H1 (cell line): Measurements from ENCODE around the gene RIPPLY1. TPM values are rescaled to one million over a fixed set of nuclear protein-coding genes. Genes with fewer than 3 reads are reported as not detected.

Experiments used
- CTCF ChIA-PET: fragments of 300-600 bp; sonication (Branson Sonifier 250); formaldehyde crosslinking; loops from one replicate; lab custom pipeline; 2021; ENCODE audit not compliant: partially characterized antibody; lab: Charles Lee
- POLR2A ChIA-PET: fragments of 300-600 bp; sonication (Branson Sonifier 250); formaldehyde crosslinking; loops from one replicate; lab custom pipeline; 2021; ENCODE audit warnings: inconsistent platforms; ENCODE audit not compliant: partially characterized antibody; lab: Charles Lee
- DNase-seq, 2 experiments: peaks; one replicate each; pipeline versions ENCODE4 v3.0.0 to v3.0.0-alpha.2; 2010 to 2022; ENCODE audit warnings: low spot score in 2 of 2, low read depth in 1 of 2, mixed read lengths in 1 of 2
- FAIRE-seq: peaks from 2 replicates; lab custom pipeline; 2011; peaks lifted over from hg19 to GRCh38; lab: Jason Lieb, UNC
- H2AFZ ChIP-seq: 2 replicates; pipeline ENCODE4 v1.8.1; 2012; ENCODE audit warnings: low read length, inconsistent platforms
- H2AK5ac ChIP-seq: 2 replicates; pipeline ENCODE4 v1.6.1; 2013; ENCODE audit warnings: low read depth, low read length
- H2BK120ac ChIP-seq: replicated peaks from 2 replicates; pipeline ENCODE3; 2013; ENCODE audit warnings: low read depth, low read length, inconsistent platforms
- H2BK12ac ChIP-seq: 2 replicates; pipeline ENCODE4 v1.6.1; 2013; ENCODE audit warnings: low read depth, low read length
- H2BK15ac ChIP-seq: 2 replicates; pipeline ENCODE4 v1.6.1; 2013; ENCODE audit warnings: low read length
- H2BK20ac ChIP-seq: 2 replicates; pipeline ENCODE4 v1.6.1; 2013; ENCODE audit warnings: low read length
- H2BK5ac ChIP-seq: 2 replicates; pipeline ENCODE4 v1.6.1; 2013; ENCODE audit warnings: low read depth, low read length
- H3K14ac ChIP-seq: 2 replicates; pipeline ENCODE4 v1.6.1; 2013; ENCODE audit warnings: inconsistent platforms; ENCODE audit not compliant: insufficient read length
- H3K18ac ChIP-seq: 2 replicates; pipeline ENCODE4 v1.6.1; 2013; ENCODE audit warnings: low read length; ENCODE audit errors: extremely low read depth
- H3K23ac ChIP-seq: 2 replicates; pipeline ENCODE4 v1.6.1; 2013; ENCODE audit warnings: inconsistent platforms; ENCODE audit not compliant: insufficient read length
- H3K23me2 ChIP-seq: 2 replicates; pipeline ENCODE4 v1.6.1; 2013; ENCODE audit warnings: low read depth, low read length
- H3K27ac ChIP-seq: 2 replicates; pipeline ENCODE4 v1.6.1; 2011; ENCODE audit warnings: low read depth, low read length, inconsistent platforms
- H3K27me3 ChIP-seq, 4 experiments: replicated peaks in 1 of 4; 1 replicate in 1 of 4; 2 replicates in 3 of 4; pipeline versions ENCODE4 v1.6.1 to v1.8.1; 2011 to 2013; ENCODE audit warnings: low read length in 3 of 4, mild to moderate bottlenecking in 3 of 4, inconsistent platforms in 2 of 4, mixed read lengths in 2 of 4, moderate library complexity in 1 of 4; ENCODE audit not compliant: control insufficient read depth in 3 of 4, insufficient read depth in 3 of 4; ENCODE audit errors: extremely low read depth in 1 of 4
- H3K36me3 ChIP-seq, 4 experiments: 2 replicates each; pipeline versions ENCODE4 v1.6.1 to v1.8.1; 2011 to 2013; ENCODE audit warnings: mild to moderate bottlenecking in 4 of 4, low read length in 3 of 4, moderate library complexity in 2 of 4, control low read depth in 1 of 4, inconsistent platforms in 1 of 4; ENCODE audit not compliant: insufficient read depth in 4 of 4, control insufficient read depth in 2 of 4
- H3K4ac ChIP-seq: replicated peaks from 2 replicates; pipeline ENCODE3; 2013; ENCODE audit warnings: low read length, low read depth, mixed read lengths, inconsistent platforms; ENCODE audit not compliant: insufficient read length
- H3K4me1 ChIP-seq, 4 experiments: replicated peaks in 1 of 4; 1 replicate in 1 of 4; 2 replicates in 3 of 4; pipeline versions ENCODE4 v1.6.1 to v1.8.1; 2011 to 2013; ENCODE audit warnings: low read length in 3 of 4, inconsistent platforms in 2 of 4, mixed read lengths in 1 of 4; ENCODE audit not compliant: insufficient read depth in 4 of 4, control insufficient read depth in 3 of 4
- H3K4me2 ChIP-seq, 2 experiments: 2 replicates each; pipeline versions ENCODE4 v1.6.1 to v1.8.1; 2011 to 2013; ENCODE audit warnings: low read depth in 2 of 2, low read length in 2 of 2, control low read depth in 1 of 2, inconsistent platforms in 1 of 2, mild to moderate bottlenecking in 1 of 2; ENCODE audit not compliant: insufficient read depth in 1 of 2
- H3K4me3 ChIP-seq, 4 experiments: fragments of 200-600, 300-600 bp in 1 of 4; sonication (generic), shearing (Covaris generic), sonication (Bioruptor Twin) in 1 of 4; 2 replicates each; pipeline versions ENCODE4 v1.5.1 to v1.8.1; 2011 to 2016; ENCODE audit warnings: low read length in 4 of 4, low read depth in 3 of 4, control low read depth in 2 of 4, inconsistent platforms in 2 of 4, mild to moderate bottlenecking in 2 of 4, mixed read lengths in 1 of 4, moderate library complexity in 1 of 4; ENCODE audit not compliant: insufficient read depth in 2 of 4; ENCODE audit errors: extremely low read depth in 1 of 4
- H3K56ac ChIP-seq: replicated peaks from 2 replicates; pipeline ENCODE3; 2013; ENCODE audit warnings: low read depth, mild to moderate bottlenecking, mixed read lengths, low read length, inconsistent platforms; ENCODE audit not compliant: insufficient read length
- H3K79me1 ChIP-seq: 2 replicates; pipeline ENCODE4 v1.6.1; 2013; ENCODE audit warnings: low read depth, low read length, control low read depth
- H3K79me2 ChIP-seq, 2 experiments: 2 replicates each; pipeline versions ENCODE4 v1.6.1 to v1.8.1; 2012 to 2013; ENCODE audit warnings: low read length in 2 of 2, mild to moderate bottlenecking in 2 of 2, inconsistent platforms in 1 of 2; ENCODE audit not compliant: insufficient read depth in 2 of 2, control insufficient read depth in 1 of 2
- H3K9ac ChIP-seq, 4 experiments: replicated peaks in 1 of 4; 1 replicate in 1 of 4; 2 replicates in 3 of 4; pipeline versions ENCODE4 v1.6.1 to v1.8.1; 2011 to 2013; ENCODE audit warnings: low read depth in 3 of 4, low read length in 3 of 4, control low read depth in 2 of 4, mild to moderate bottlenecking in 2 of 4, moderate library complexity in 2 of 4, inconsistent platforms in 1 of 4; ENCODE audit errors: extremely low read depth in 1 of 4
- H3K9me3 ChIP-seq, 2 experiments: 2 replicates each; pipeline versions ENCODE4 v1.6.1 to v1.8.1; 2012 to 2013; ENCODE audit warnings: mild to moderate bottlenecking in 2 of 2, moderate library complexity in 2 of 2, control low read depth in 1 of 2, inconsistent platforms in 1 of 2, low read depth in 1 of 2, low read length in 1 of 2, mixed read lengths in 1 of 2; ENCODE audit not compliant: insufficient read depth in 2 of 2
- H4K20me1 ChIP-seq, 2 experiments: replicated peaks in 1 of 2; 2 replicates each; pipeline versions ENCODE3 to v1.8.1; 2011 to 2013; ENCODE audit warnings: inconsistent platforms in 2 of 2, low read length in 2 of 2, mild to moderate bottlenecking in 1 of 2; ENCODE audit not compliant: insufficient read depth in 2 of 2, control insufficient read depth in 1 of 2
- H4K5ac ChIP-seq: 2 replicates; pipeline ENCODE4 v1.6.1; 2013; ENCODE audit warnings: low read length, low read depth, mixed read lengths, inconsistent platforms; ENCODE audit not compliant: insufficient read length
- H4K8ac ChIP-seq: 2 replicates; pipeline ENCODE4 v1.8.0; 2013; ENCODE audit warnings: mild to moderate bottlenecking, moderate library complexity, low read length, inconsistent platforms; ENCODE audit not compliant: insufficient read depth; ENCODE audit errors: extremely low read depth
- H4K91ac ChIP-seq: replicated peaks from 2 replicates; pipeline ENCODE3; 2013; ENCODE audit warnings: low read length, mixed read lengths, inconsistent platforms; ENCODE audit not compliant: insufficient read length
- CEBPB ChIP-seq: IDR thresholded peaks from 2 replicates; pipeline ENCODE4 v1.6.1; 2012; ENCODE audit warnings: low read depth, low read length
- CTBP2 ChIP-seq: IDR thresholded peaks from 2 replicates; pipeline ENCODE4 v1.7.0; 2011; ENCODE audit warnings: borderline replicate concordance, mild to moderate bottlenecking, moderate library complexity, mixed read lengths, low read length; ENCODE audit not compliant: insufficient read depth, insufficient read length
- E2F6 ChIP-seq: IDR thresholded peaks from 2 replicates; pipeline ENCODE4 v1.6.1; 2012; ENCODE audit warnings: inconsistent platforms
- EGR1 ChIP-seq: IDR thresholded peaks from 2 replicates; pipeline ENCODE4 v1.6.1; 2011; ENCODE audit warnings: low read depth, low read length, borderline replicate concordance
- KDM5A ChIP-seq: fragments of 200-600 bp; IDR thresholded peaks from 2 replicates; pipeline ENCODE4 v1.7.1; 2012; ENCODE audit warnings: mild to moderate bottlenecking, low read length, inconsistent platforms, mixed read lengths
- MAX ChIP-seq: IDR thresholded peaks from 2 replicates; pipeline ENCODE4 v1.6.1; 2012; ENCODE audit warnings: inconsistent platforms
- PHF8 ChIP-seq: fragments of 200-600 bp; sonication (generic); conservative IDR thresholded peaks from 2 replicates; pipeline ENCODE4 v1.7.1; 2012; ENCODE audit warnings: low read depth, mild to moderate bottlenecking, inconsistent platforms, low read length, moderate library complexity
- SIRT6 ChIP-seq: IDR thresholded peaks from one replicate; pipeline ENCODE4 v1.7.1; 2012; ENCODE audit warnings: low read length, inconsistent platforms
- WGBS, 2 experiments: shearing (Covaris generic) in 1 of 2; methylation state at CpG; one replicate each; pipeline versions ENCODE4 v1.1.6 to v1.1.7; 2013 to 2015; ENCODE audit warnings: low lambda C conversion rate in 2 of 2, mixed read lengths in 2 of 2, inconsistent platforms in 1 of 2, low coverage in 1 of 2, missing lambda C conversion rate in 1 of 2; ENCODE audit not compliant: insufficient replicate concordance in 2 of 2, insufficient coverage in 1 of 2, insufficient read length in 1 of 2; ENCODE audit errors: extremely low coverage in 1 of 2, missing lambda C conversion rate in 1 of 2; 5-methylcytosine and 5-hydroxymethylcytosine counted together
- polyA plus RNA-seq, 7 experiments: library from polyadenylated mRNA; depleted of rRNA in 3 of 7; stranded (reverse) in 5 of 7; unstranded in 2 of 7; fragments of >200 nt in 5 of 7; fragments of 200-250 nt in 2 of 7; gene quantifications; 1 replicate in 5 of 7; 2 replicates in 1 of 7; 4 replicates in 1 of 7; pipeline versions ENCODE4 v1.2.1 to v1.2.3, GENCODE V29; 2011 to 2013; ENCODE audit warnings: missing spikeins in 2 of 7, mixed read lengths in 2 of 7
- total RNA-seq: library from RNA; stranded (reverse); fragmentation: NEBNext Ultra II Directional; extraction: Animal tissue kit (Norgen Biotek cat#: 25700); gene quantifications from 2 replicates; pipeline ENCODE4 v1.2.1, GENCODE V29; 2021

RIPPLY1 gene
- total and polyA plus RNA-seq, 2 of the 8 experiments (the other 6 are each of a cell fraction or from before 2014, with no cell fraction given), result not detected

GRCh38 chrX:106952538-106952937, 49.4 kb upstream of the RIPPLY1 start:
- no peak overlapping the region for H3K56ac ChIP-seq
- TF ChIP-seq E2F6, result no peak
- TF ChIP-seq CTBP2, result no peak
- no peak for TF ChIP-seq CEBPB
- no peak for TF ChIP-seq EGR1
- TF ChIP-seq SIRT6, result no peak
- no peak for TF ChIP-seq MAX
- TF ChIP-seq KDM5A, result no peak
- TF ChIP-seq PHF8, result no peak
- H3K27ac ChIP-seq, result no peak overlapping the region
- no peak overlapping the region for H4K5ac ChIP-seq
- H3K4me2 ChIP-seq, result no peak overlapping the region
- no peaks in the 10 kb centered on the region for H4K20me1 ChIP-seq
- no peak overlapping the region for H2AFZ ChIP-seq
- H2BK20ac ChIP-seq, result no peak overlapping the region
- 93% methylated on average over 2 of the region's 2 CpGs; no CpG with 5 or more reads in 1 of the 2 experiments for WGBS, 2 experiments
- H3K18ac ChIP-seq, result no peak overlapping the region
- no peaks in the 10 kb centered on the region for H3K79me2 ChIP-seq
- H3K27me3 ChIP-seq, result no peaks in the 10 kb centered on the region
- no peak overlapping the region for H3K4me3 ChIP-seq
- H3K79me1 ChIP-seq, result no peaks in the 10 kb centered on the region
- DNase-seq (no peak), FAIRE-seq (no peak)
- H2BK120ac ChIP-seq, result no peak overlapping the region
- H3K4ac ChIP-seq, result no peak overlapping the region
- no peaks in the 10 kb centered on the region for H3K4me1 ChIP-seq
- H4K8ac ChIP-seq, result no peak overlapping the region
- H3K23ac ChIP-seq, result no peak overlapping the region
- no peaks in the 10 kb centered on the region for H3K23me2 ChIP-seq
- no peak overlapping the region for H3K9ac ChIP-seq
- H2AK5ac ChIP-seq, result no peak overlapping the region
- POLR2A ChIA-PET, result interaction anchor here (0.8 kb wide), 1 partner anchor 14 kb away, joined by 3 read pairs; no protein-coding TSS in a partner anchor
- no peak overlapping the region for H4K91ac ChIP-seq
- H3K36me3 ChIP-seq, result no peaks in the 10 kb centered on the region
- H3K9me3 ChIP-seq, result no peaks in the 10 kb centered on the region
- CTCF ChIA-PET, result interaction anchor here (0.9 to 1.9 kb wide), 4 partner anchors 16 to 58 kb away, joined by 3 to 13 read pairs (median 7); no protein-coding TSS in a partner anchor
- H2BK12ac ChIP-seq, result no peak overlapping the region
- no peak overlapping the region for H2BK5ac ChIP-seq
- no peak overlapping the region for H3K14ac ChIP-seq
- H2BK15ac ChIP-seq, result no peak overlapping the region
